GM13977 (cell line): Measurements from ENCODE around the gene ZNF221.

Source experiments
- DNase-seq: peaks from one replicate; pipeline ENCODE4 v3.0.0; 2012; ENCODE audit warnings: low spot score
- in situ Hi-C: fragments of 300-500 bp; cut with MboI; formaldehyde crosslinking; loops from one replicate; pipeline ENCODE4 v1.12.0; 2022; ENCODE audit warnings: low sequenced_read_pairs, low pct_unique_long_range_greater_than_20kb, mixed read lengths, inconsistent platforms; ENCODE audit not compliant: unreplicated experiment
- TF ChIP-seq, protein P1 (sequence below): IDR thresholded peaks from 2 replicates; pipeline ENCODE4 v1.5.1; 2012; ENCODE audit warnings: mild to moderate bottlenecking, control low read depth; ENCODE audit not compliant: insufficient read depth; ENCODE audit errors: extremely low read depth, missing control alignments

Gene ZNF221

GRCh38 chr19:43910884-43911283, 40.1 kb upstream of the ZNF221 start:
- in situ Hi-C loops: no loop called here

DNA sequence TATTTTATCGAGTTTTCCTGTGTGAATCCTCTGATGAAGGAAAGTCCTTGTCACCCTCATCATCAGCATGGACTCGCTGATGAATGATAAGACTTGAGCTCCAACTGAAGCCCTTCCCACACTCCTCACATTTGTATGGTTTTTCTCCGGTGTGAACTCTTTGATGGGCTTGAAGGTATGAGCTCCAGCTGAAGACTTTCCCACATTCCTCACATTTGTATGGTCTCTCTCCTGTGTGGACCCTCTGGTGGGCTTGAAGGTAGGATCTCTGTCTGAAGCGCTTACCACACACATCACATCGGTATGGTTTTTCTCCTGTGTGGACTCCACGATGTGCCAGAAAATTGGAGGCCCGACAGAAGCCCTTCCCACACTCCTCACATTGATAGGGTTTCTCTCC, 37.6 kb upstream of the ZNF221 start:
- in situ Hi-C loops: no loop called here
- no peak for DNase-seq

More at GRCh38 chr19:43910884-43911283, 40.1 kb upstream of the ZNF221 start:
- TF ChIP-seq, protein P1, sequence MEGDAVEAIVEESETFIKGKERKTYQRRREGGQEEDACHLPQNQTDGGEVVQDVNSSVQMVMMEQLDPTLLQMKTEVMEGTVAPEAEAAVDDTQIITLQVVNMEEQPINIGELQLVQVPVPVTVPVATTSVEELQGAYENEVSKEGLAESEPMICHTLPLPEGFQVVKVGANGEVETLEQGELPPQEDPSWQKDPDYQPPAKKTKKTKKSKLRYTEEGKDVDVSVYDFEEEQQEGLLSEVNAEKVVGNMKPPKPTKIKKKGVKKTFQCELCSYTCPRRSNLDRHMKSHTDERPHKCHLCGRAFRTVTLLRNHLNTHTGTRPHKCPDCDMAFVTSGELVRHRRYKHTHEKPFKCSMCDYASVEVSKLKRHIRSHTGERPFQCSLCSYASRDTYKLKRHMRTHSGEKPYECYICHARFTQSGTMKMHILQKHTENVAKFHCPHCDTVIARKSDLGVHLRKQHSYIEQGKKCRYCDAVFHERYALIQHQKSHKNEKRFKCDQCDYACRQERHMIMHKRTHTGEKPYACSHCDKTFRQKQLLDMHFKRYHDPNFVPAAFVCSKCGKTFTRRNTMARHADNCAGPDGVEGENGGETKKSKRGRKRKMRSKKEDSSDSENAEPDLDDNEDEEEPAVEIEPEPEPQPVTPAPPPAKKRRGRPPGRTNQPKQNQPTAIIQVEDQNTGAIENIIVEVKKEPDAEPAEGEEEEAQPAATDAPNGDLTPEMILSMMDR: no peak
- DNase-seq: no peak

GRCh38 chr19:43914051-43914450, 37.0 kb upstream of the ZNF221 start:
- TF ChIP-seq, protein P1: no peak
- DNase-seq: no peak
- in situ Hi-C loops: no loop called here

More for the DNA sequence above, 37.6 kb upstream of the ZNF221 start:
- TF ChIP-seq, protein P1: no peak

DNA sequence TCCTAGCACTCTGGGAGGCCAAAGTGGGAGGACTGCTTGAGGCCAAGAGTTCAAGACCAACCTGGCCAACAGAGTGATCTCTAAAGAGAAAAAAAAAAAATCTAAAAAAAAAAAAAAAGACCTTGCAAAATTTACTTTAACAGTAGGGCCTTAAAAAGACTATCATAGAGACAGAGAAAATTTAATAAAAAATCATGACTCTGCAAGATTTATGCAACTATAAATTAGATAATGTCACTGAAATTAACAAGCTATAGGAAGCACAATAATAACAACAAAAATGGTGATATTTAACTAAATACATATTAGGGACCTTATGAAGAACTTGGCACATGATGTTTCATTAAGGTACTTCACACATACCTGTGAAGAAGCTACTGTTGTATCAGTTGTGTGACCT, 27.2 kb upstream of the ZNF221 start:
- no peak for DNase-seq
- in situ Hi-C loops: no loop called here
- TF ChIP-seq, protein P1: no peak

DNA sequence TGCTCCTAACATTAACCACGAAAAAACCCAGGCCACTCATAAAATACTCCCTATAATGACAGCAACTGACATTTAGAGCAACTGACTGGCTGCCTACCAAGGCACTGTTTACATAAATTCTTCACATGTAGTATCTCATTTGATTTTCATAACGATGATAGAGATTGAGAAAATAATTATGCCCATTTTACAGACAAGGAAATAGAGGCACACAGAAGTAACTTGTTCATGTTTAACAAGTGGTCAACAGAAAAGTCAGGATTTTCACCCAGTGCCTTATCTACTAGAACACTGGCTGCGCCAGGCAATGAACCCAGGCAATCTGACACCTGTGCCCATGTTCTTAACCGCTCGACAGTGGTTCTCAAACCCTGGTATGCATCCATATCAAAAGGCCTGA, 22.2 kb upstream of the ZNF221 start:
- DNase-seq: no peak
- in situ Hi-C loops: no loop called here
- TF ChIP-seq, protein P1: no peak

- no peak for DNase-seq
- in situ Hi-C loops: no loop called here
- TF ChIP-seq, protein P1: no peak
Observed at GRCh38 chr19:43934055-43934984, 16.7 kb upstream of the ZNF221 start.
